Keratinocyte (primary cell): ENCODE measurements around the gene UGT1A10. TPM values are rescaled to one million over a fixed set of nuclear protein-coding genes. Genes with fewer than 3 reads are reported as not detected.

Source experiments
- DNase-seq: peaks from one replicate; pipeline ENCODE4 v3.0.0-alpha.2; 2011; ENCODE audit warnings: low read depth, missing footprints, low spot score
- FAIRE-seq: peaks from 2 replicates; lab custom pipeline; 2011; peaks lifted over from hg19 to GRCh38; lab: Jason Lieb, UNC
- H2AFZ ChIP-seq: 2 replicates; pipeline ENCODE4 v1.6.0; 2012; ENCODE audit warnings: low read length, control low read depth, inconsistent platforms; ENCODE audit not compliant: control insufficient read depth
- H3K27ac ChIP-seq: 2 replicates; pipeline ENCODE4 v1.5.1; 2011; ENCODE audit warnings: low read length; ENCODE audit not compliant: control insufficient read depth, insufficient read depth
- H3K27me3 ChIP-seq: 3 replicates; pipeline ENCODE4 v1.6.0; 2011; ENCODE audit warnings: low read length; ENCODE audit not compliant: control insufficient read depth, insufficient read depth; ENCODE audit errors: extremely low read depth
- H3K36me3 ChIP-seq, 2 experiments: 2 replicates in 1 of 2; 3 replicates in 1 of 2; pipeline ENCODE4 v1.5.1; 2011; ENCODE audit warnings: low read length in 2 of 2, mild to moderate bottlenecking in 1 of 2; ENCODE audit not compliant: control insufficient read depth in 2 of 2, insufficient read depth in 2 of 2; ENCODE audit errors: extremely low read depth in 1 of 2
- H3K4me1 ChIP-seq: 3 replicates; pipeline ENCODE4 v1.5.1; 2011; ENCODE audit warnings: low read length; ENCODE audit not compliant: control insufficient read depth, insufficient read depth; ENCODE audit errors: extremely low read depth
- H3K4me2 ChIP-seq: 3 replicates; pipeline ENCODE4 v1.6.0; 2011; ENCODE audit warnings: low read depth, low read length; ENCODE audit not compliant: control insufficient read depth, insufficient read depth; ENCODE audit errors: extremely low read depth
- H3K4me3 ChIP-seq, 3 experiments: fragments of 200-600 bp in 1 of 3; sonication (generic) in 1 of 3; 2 replicates in 2 of 3; 3 replicates in 1 of 3; pipeline ENCODE4 v1.5.1; 2011 to 2016; ENCODE audit warnings: low read length in 3 of 3, mild to moderate bottlenecking in 3 of 3, control low read depth in 2 of 3, inconsistent platforms in 1 of 3, low read depth in 1 of 3, mixed read lengths in 1 of 3, mixed run types in 1 of 3, moderate library complexity in 1 of 3; ENCODE audit not compliant: control insufficient read depth in 2 of 3, insufficient read depth in 2 of 3; ENCODE audit errors: extremely low read depth in 1 of 3
- H3K79me2 ChIP-seq: 2 replicates; pipeline ENCODE4 v1.6.0; 2012; ENCODE audit warnings: low read length; ENCODE audit not compliant: control insufficient read depth, insufficient read depth
- H3K9ac ChIP-seq: 3 replicates; pipeline ENCODE4 v1.6.0; 2011; ENCODE audit warnings: low read length; ENCODE audit not compliant: control insufficient read depth, insufficient read depth; ENCODE audit errors: extremely low read depth
- H3K9me1 ChIP-seq: 3 replicates; pipeline ENCODE4 v1.6.0; 2011; ENCODE audit warnings: low read length; ENCODE audit not compliant: control insufficient read depth, insufficient read depth; ENCODE audit errors: extremely low read depth
- H3K9me3 ChIP-seq: 2 replicates; pipeline ENCODE4 v1.5.1; 2012; ENCODE audit warnings: low read depth, low read length; ENCODE audit not compliant: control insufficient read depth
- H4K20me1 ChIP-seq: 3 replicates; pipeline ENCODE4 v1.6.0; 2011; ENCODE audit warnings: low read length; ENCODE audit not compliant: control insufficient read depth, insufficient read depth; ENCODE audit errors: extremely low read depth
- CTCF ChIP-seq, 3 experiments: IDR thresholded peaks in 1 of 3; conservative IDR thresholded peaks in 1 of 3; optimal IDR thresholded peaks in 1 of 3; 2 replicates in 2 of 3; 3 replicates in 1 of 3; pipeline versions ENCODE3 to v1.5.1; 2011; ENCODE audit warnings: low read length in 3 of 3, mild to moderate bottlenecking in 3 of 3, moderate library complexity in 2 of 3, control low read depth in 1 of 3, inconsistent platforms in 1 of 3; ENCODE audit not compliant: insufficient read depth in 2 of 3; ENCODE audit errors: extremely low read depth in 1 of 3
- EZH2 ChIP-seq: IDR thresholded peaks from one replicate; pipeline ENCODE4 v1.6.1; 2012; ENCODE audit warnings: inconsistent platforms, mild to moderate bottlenecking, low read length, moderate library complexity
- dilution Hi-C: fragments of 300-500 bp; cut with MboI; formaldehyde crosslinking; loops from one replicate; pipeline ENCODE4 v1.7.0; 2020; ENCODE audit warnings: low sequenced_read_pairs; ENCODE audit not compliant: extremely low pct_ligation_motif_present
- polyA plus RNA-seq, 5 experiments: library from polyadenylated mRNA; depleted of rRNA in 3 of 5; stranded (reverse) in 3 of 5; stranded (forward) in 1 of 5; unstranded in 1 of 5; fragments of >200 nt; gene quantifications; 1 replicate in 1 of 5; 2 replicates in 3 of 5; 3 replicates in 1 of 5; pipeline versions ENCODE4 v1.2.1 to v1.2.3, GENCODE V29; 2011 to 2012; ENCODE audit warnings: missing spikeins in 2 of 5, low read depth in 1 of 5, low replicate concordance in 1 of 5

UGT1A10 gene
- polyA plus RNA-seq, 1 donor (not counting 4 experiments of a cell fraction or from before 2014, with no cell fraction given) = 2.0 TPM

- TF ChIP-seq EZH2 (no peak), CTCF (optimal IDR thresholded peaks at IDR 0.05 in 1 of 3, IDR thresholded peaks at IDR 0.05 in 1 of 3, conservative IDR thresholded peaks at IDR 0.05 in 1 of 3; ENCODE audit: extremely low read depth in 1 of 3, insufficient read depth in 2 of 3, low read length in 3 of 3) (no peak)
- H3K4me1 ChIP-seq = peaks cover 6% of the 10 kb centered on the region
- H3K9me1 ChIP-seq = no peaks in the 10 kb centered on the region
- H3K9ac ChIP-seq = no peak overlapping the region
- H3K4me3 ChIP-seq = no peak overlapping the region
- H3K9me3 ChIP-seq = no peaks in the 10 kb centered on the region
- dilution Hi-C loops = no loop called here
- H3K27me3 ChIP-seq = no peaks in the 10 kb centered on the region
- no peak overlapping the region for H3K27ac ChIP-seq
- H4K20me1 ChIP-seq = no peaks in the 10 kb centered on the region
- no peak overlapping the region for H2AFZ ChIP-seq
- H3K79me2 ChIP-seq = no peaks in the 10 kb centered on the region
- H3K36me3 ChIP-seq = no peaks in the 10 kb centered on the region
- FAIRE-seq (no peak), DNase-seq (no peak)
- H3K4me2 ChIP-seq = no peak overlapping the region
Observed at GRCh38 chr2:233684640-233685039, 48.4 kb downstream of the UGT1A10 start.

DNA sequence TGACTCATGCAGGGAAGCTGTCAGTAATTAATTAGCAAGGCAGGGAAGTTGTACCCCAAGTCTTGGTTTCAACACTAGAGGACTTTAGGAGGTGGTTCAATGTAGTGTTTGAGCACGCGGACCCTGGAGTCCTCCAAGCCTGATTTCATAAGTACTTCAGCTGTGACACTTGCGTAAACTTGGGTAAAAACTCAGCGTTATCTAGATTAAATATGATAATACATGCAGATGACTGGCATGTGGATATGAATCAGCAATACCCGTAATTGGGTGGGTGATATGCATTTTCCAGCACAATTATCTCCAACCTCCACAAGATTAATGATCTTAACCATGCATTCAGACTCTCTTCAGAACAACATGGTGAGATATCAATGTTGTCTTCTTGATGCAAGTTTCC is 50.7 kb downstream of the UGT1A10 start:
- Histone ChIP-seq H3K4me1 (peaks cover 22% of the 10 kb centered on the region), H2AFZ (no peak overlapping the region), H3K4me3 (no peak overlapping the region), H3K27me3 (no peaks in the 10 kb centered on the region), H3K9ac (no peak overlapping the region), H3K79me2 (peaks cover 4% of the 10 kb centered on the region), H3K9me1 (no peaks in the 10 kb centered on the region), H3K36me3 (no peaks in the 10 kb centered on the region), H3K27ac (no peak overlapping the region), H4K20me1 (no peaks in the 10 kb centered on the region), H3K9me3 (no peaks in the 10 kb centered on the region), H3K4me2 (no peak overlapping the region)
- DNase-seq = no peak
- no peak for TF ChIP-seq CTCF (optimal IDR thresholded peaks at IDR 0.05 in 1 of 3, IDR thresholded peaks at IDR 0.05 in 1 of 3, conservative IDR thresholded peaks at IDR 0.05 in 1 of 3; ENCODE audit: extremely low read depth in 1 of 3, insufficient read depth in 2 of 3, low read length in 3 of 3)
- TF ChIP-seq EZH2 = no peak
- FAIRE-seq = no peak
- dilution Hi-C loops = no loop called here
